ENCODE data around the gene SMOC1. TPM values are rescaled to one million over a fixed set of nuclear protein-coding genes. Genes with fewer than 3 reads are reported as not detected.

The SMOC1 gene
- total RNA-seq, 2 donors from 2014 or later, result 14.1 to 18.6 TPM

- H3K4me1 ChIP-seq, result no peaks in the 10 kb centered on the region
- no peak overlapping the region for H3K4me3 ChIP-seq
- H3K27ac ChIP-seq, result no peak overlapping the region
- no peak for DNase-seq (ENCODE audit: low spot score)
- TF ChIP-seq CTCF (IDR thresholded peaks at IDR 0.05), result no peak
- H3K27me3 ChIP-seq, result no peaks in the 10 kb centered on the region
- no peaks in the 10 kb centered on the region for H3K36me3 ChIP-seq
- peaks cover 0 to 15% of the 10 kb centered on the region in 2 donors for H3K9me3 ChIP-seq
These were observed 69.1 kb downstream of the SMOC1 start for GRCh38 chr14:69948351-69948750.

GRCh38 chr14:69951263-69951662 lies 72.0 kb downstream of the SMOC1 start:
- Histone ChIP-seq H3K9me3 (no peaks in the 10 kb centered on the region), H3K4me3 (no peak overlapping the region), H3K27me3 (no peaks in the 10 kb centered on the region), H3K36me3 (no peaks in the 10 kb centered on the region), H3K4me1 (no peaks in the 10 kb centered on the region), H3K27ac (no peak overlapping the region)
- TF ChIP-seq CTCF (IDR thresholded peaks at IDR 0.05), result no peak
- DNase-seq (ENCODE audit: low spot score), result no peak

- Histone ChIP-seq H3K4me3 (no peak overlapping the region), H3K9me3 (no peaks in the 10 kb centered on the region), H3K27ac (no peak overlapping the region), H3K36me3 (no peaks in the 10 kb centered on the region), H3K4me1 (peaks cover 0 to 6% of the 10 kb centered on the region in 2 donors), H3K27me3 (no peaks in the 10 kb centered on the region)
- TF ChIP-seq CTCF (IDR thresholded peaks at IDR 0.05), result no peak
- no peak for DNase-seq (ENCODE audit: low spot score)
These were observed 72.7 kb downstream of the SMOC1 start for GRCh38 chr14:69951935-69952334.

GRCh38 chr14:69953266-69953915 lies 74.2 kb downstream of the SMOC1 start:
- peaks cover 0 to 8% of the 10 kb centered on the region in 2 donors for H3K4me1 ChIP-seq
- H3K4me3 ChIP-seq, result no peak overlapping the region
- no peaks in the 10 kb centered on the region for H3K36me3 ChIP-seq
- H3K27me3 ChIP-seq, result no peaks in the 10 kb centered on the region
- DNase-seq (ENCODE audit: low spot score), result no peak
- no peak for TF ChIP-seq CTCF (IDR thresholded peaks at IDR 0.05)
- no peak overlapping the region for H3K27ac ChIP-seq
- no peaks in the 10 kb centered on the region for H3K9me3 ChIP-seq

- no peaks in the 10 kb centered on the region for H3K9me3 ChIP-seq
- H3K4me1 ChIP-seq, result peaks cover 0 to 8% of the 10 kb centered on the region in 2 donors
- no peak for DNase-seq (ENCODE audit: low spot score)
- no peaks in the 10 kb centered on the region for H3K36me3 ChIP-seq
- H3K27me3 ChIP-seq, result no peaks in the 10 kb centered on the region
- H3K27ac ChIP-seq, result no peak overlapping the region
- no peak for TF ChIP-seq CTCF (IDR thresholded peaks at IDR 0.05)
- H3K4me3 ChIP-seq, result no peak overlapping the region
These were observed 76.9 kb downstream of the SMOC1 start for GRCh38 chr14:69955855-69956845.
